GM23338 (cell line): ENCODE measurements around the gene TXNDC15. TPM values are rescaled to one million over a fixed set of nuclear protein-coding genes. Genes with fewer than 3 reads are reported as not detected.

Source experiments
- ATAC-seq: fragments of 200-7000 bp; cut with Tn5 transposase; 3 replicates; pipeline ENCODE4 v1.9.1; 2020
- DNase-seq: peaks from one replicate; pipeline ENCODE4 v3.0.0-alpha.2; 2015; ENCODE audit warnings: low spot score
- H2AFZ ChIP-seq: fragments of 200-600 bp; sonication (generic); 2 replicates; pipeline ENCODE4 v1.8.0; 2016; ENCODE audit warnings: antibody characterized with exemption, mild to moderate bottlenecking, moderate library complexity
- H3F3A ChIP-seq: fragments of 200-600 bp; sonication (generic); replicated peaks from 2 replicates; pipeline ENCODE4 v1.8.0; 2017; ENCODE audit warnings: antibody characterized with exemption, mixed run types, low read depth
- H3K27ac ChIP-seq: fragments of 200-600 bp; sonication (generic); 2 replicates; pipeline ENCODE4 v1.6.1; 2016; ENCODE audit warnings: low read depth
- H3K27me3 ChIP-seq: fragments of 200-600 bp; sonication (generic); 2 replicates; pipeline ENCODE4 v1.8.0; 2016; ENCODE audit warnings: mild to moderate bottlenecking, mixed run types, moderate library complexity; ENCODE audit not compliant: insufficient read depth
- H3K36me3 ChIP-seq: fragments of 200-600 bp; sonication (generic); 2 replicates; pipeline ENCODE4 v1.8.0; 2016; ENCODE audit warnings: mild to moderate bottlenecking; ENCODE audit not compliant: insufficient read depth
- H3K4me1 ChIP-seq: fragments of 200-600 bp; sonication (generic); 2 replicates; pipeline ENCODE4 v1.8.0; 2016; ENCODE audit warnings: mild to moderate bottlenecking, moderate library complexity; ENCODE audit not compliant: insufficient read depth
- H3K4me2 ChIP-seq: fragments of 200-600 bp; sonication (generic); 2 replicates; pipeline ENCODE4 v1.7.1; 2017; ENCODE audit warnings: mixed run types
- H3K4me3 ChIP-seq: fragments of 200-600 bp; sonication (generic); 2 replicates; pipeline ENCODE4 v1.6.1; 2016; ENCODE audit warnings: mixed run types
- H3K79me2 ChIP-seq: fragments of 200-600 bp; sonication (generic); replicated peaks from 2 replicates; pipeline ENCODE4 v1.8.0; 2017; ENCODE audit warnings: mild to moderate bottlenecking; ENCODE audit not compliant: insufficient read depth
- H3K9me2 ChIP-seq: fragments of 200-600 bp; sonication (generic); 2 replicates; pipeline ENCODE4 v1.8.0; 2017; ENCODE audit not compliant: insufficient read depth
- H4K20me1 ChIP-seq: fragments of 200-600 bp; sonication (generic); replicated peaks from 2 replicates; pipeline ENCODE4 v1.8.0; 2017; ENCODE audit warnings: mild to moderate bottlenecking; ENCODE audit not compliant: insufficient read depth
- H3K27ac Mint-ChIP-seq: 2 replicates; pipeline ENCODE4 v1.8.0; 2020; ENCODE audit warnings: inconsistent platforms, mild to moderate bottlenecking, moderate library complexity, mixed read lengths
- H3K27me3 Mint-ChIP-seq: 3 replicates; pipeline ENCODE4 v1.8.0; 2022; ENCODE audit warnings: low read depth, mild to moderate bottlenecking, moderate library complexity, mixed read lengths, inconsistent platforms; ENCODE audit not compliant: insufficient read depth, poor library complexity
- H3K36me3 Mint-ChIP-seq: 3 replicates; pipeline ENCODE4 v1.8.0; 2021; ENCODE audit warnings: low read depth, mild to moderate bottlenecking, inconsistent platforms, moderate library complexity, mixed read lengths
- H3K4me1 Mint-ChIP-seq: 3 replicates; pipeline ENCODE4 v1.8.0; 2020; ENCODE audit warnings: mild to moderate bottlenecking, inconsistent platforms, mixed read lengths
- H3K4me3 Mint-ChIP-seq: 3 replicates; pipeline ENCODE4 v1.8.0; 2021; ENCODE audit warnings: moderate library complexity, mild to moderate bottlenecking, inconsistent platforms, mixed read lengths
- H3K9me3 Mint-ChIP-seq: 3 replicates; pipeline ENCODE4 v1.8.0; 2020; ENCODE audit warnings: moderate library complexity, mild to moderate bottlenecking, inconsistent platforms, mixed read lengths
- CREB1 ChIP-seq: fragments of 250-450 bp; sonication (Bioruptor Pico); IDR thresholded peaks from 2 replicates; pipeline ENCODE4 v1.5.0; 2020; ENCODE audit warnings: low read depth, mild to moderate bottlenecking, moderate library complexity
- ETS1 ChIP-seq: IDR thresholded peaks from 2 replicates; pipeline ENCODE4 v1.6.1; 2016; ENCODE audit warnings: antibody characterized with exemption
- EZH2 ChIP-seq: fragments of 200-600 bp; sonication (generic); IDR thresholded peaks from one replicate; pipeline ENCODE4 v1.8.0; 2017; ENCODE audit warnings: antibody characterized with exemption, mild to moderate bottlenecking, low read depth; ENCODE audit not compliant: unreplicated experiment
- EZH2phosphoT487 ChIP-seq: fragments of 200-600 bp; sonication (generic); IDR thresholded peaks from one replicate; pipeline ENCODE4 v1.8.1; 2018; ENCODE audit warnings: antibody characterized with exemption; ENCODE audit not compliant: unreplicated experiment
- NANOG ChIP-seq: IDR thresholded peaks from 2 replicates; pipeline ENCODE4 v1.6.1; 2016; ENCODE audit warnings: antibody characterized with exemption, borderline replicate concordance
- POLR2AphosphoS5 ChIP-seq: IDR thresholded peaks from 2 replicates; pipeline ENCODE4 v1.6.1; 2016; ENCODE audit warnings: antibody characterized with exemption, low read depth
- STAT1 ChIP-seq: IDR thresholded peaks from one replicate; pipeline ENCODE4 v1.6.1; 2016; ENCODE audit warnings: antibody characterized with exemption; ENCODE audit not compliant: unreplicated experiment
- ZNF462 ChIP-seq: fragments of 250-450 bp; sonication (Bioruptor Pico); IDR thresholded peaks from 2 replicates; pipeline ENCODE4 v1.5.0; 2020; ENCODE audit warnings: mild to moderate bottlenecking, moderate library complexity
- polyA plus RNA-seq: library from polyadenylated mRNA; unstranded; fragments of >200 nt; fragmentation: Nextera tagmentation; extraction: Ambion mirVana; gene quantifications from 2 replicates; pipeline ENCODE4 v1.2.1, GENCODE V29; 2016
- total RNA-seq: library from RNA; depleted of rRNA; stranded (reverse); fragments of >200 nt; shearing (Covaris generic); gene quantifications from 2 replicates; pipeline ENCODE4 v1.2.3, GENCODE V29; 2014

Gene TXNDC15
- total and polyA plus RNA-seq, 2 experiments from 2014 or later: 24.4 to 28.5 TPM

- Mint-ChIP-seq H3K9me3 (no peaks in the 10 kb centered on the region), H3K27ac (no peak overlapping the region), H3K4me3 (no peak overlapping the region), H3K27me3 (peaks cover 8% of the 10 kb centered on the region), H3K4me1 (peaks cover 9% of the 10 kb centered on the region; the same call in 2 of the 3 replicates), H3K36me3 (peaks cover 12% of the 10 kb centered on the region; the same call in 2 of the 3 replicates)
- no peaks in the 10 kb centered on the region for H3K4me1 ChIP-seq
- peaks cover 4% of the 10 kb centered on the region; the same call in 1 of the 2 replicates for H3K36me3 ChIP-seq
- DNase-seq (no peak), ATAC-seq (no peak)
- no peak overlapping the region for H3K4me3 ChIP-seq
- no peak overlapping the region for H3K27ac ChIP-seq
- H4K20me1 ChIP-seq: no peaks in the 10 kb centered on the region; the same call in 1 of the 2 replicates
- no peaks in the 10 kb centered on the region for H3K79me2 ChIP-seq
- H3F3A ChIP-seq: no peaks in the 10 kb centered on the region
- H3K4me2 ChIP-seq: no peak overlapping the region
- H3K9me2 ChIP-seq: no peaks in the 10 kb centered on the region
- TF ChIP-seq ETS1 (no peak), POLR2AphosphoS5 (no peak), NANOG (no peak), STAT1 (no peak), EZH2phosphoT487 (no peak), EZH2 (no peak), CREB1 (CRISPR knock-in tag) (no peak), ZNF462 (no peak)
- no peaks in the 10 kb centered on the region for H3K27me3 ChIP-seq
- H2AFZ ChIP-seq: no peak overlapping the region
Measured at GRCh38 chr5:134891473-134891872, 17.3 kb downstream of the TXNDC15 start.
